Measurements from ENCODE around the gene PRRT2. TPM values are rescaled to one million over a fixed set of nuclear protein-coding genes. Genes with fewer than 3 reads are reported as not detected.

PRRT2 gene
- total RNA-seq, 4 donors from 2014 or later = 1.4 to 6.0 (median 1.9) TPM; not detected in 1

GRCh38 chr16:29809850-29810698 lies 1.9 kb upstream of the PRRT2 start:
- H3K9me3 ChIP-seq = no peaks in the 10 kb centered on the region
- peak overlapping the region; percentile 93 to 98 (median 96) for H3K27ac ChIP-seq
- H3K4me1 ChIP-seq = peaks cover 45 to 78% (median 63%) of the 10 kb centered on the region in 4 donors
- TF ChIP-seq EP300 (IDR thresholded peaks at IDR 0.05; ENCODE audit: low read depth) (no peak), CTCF (IDR thresholded peaks at IDR 0.05) (no peak), POLR2AphosphoS5 (IDR thresholded peaks at IDR 0.05) (no peak)
- no peak overlapping the region for H3K4me3 ChIP-seq
- DNase-seq = no peak
- in situ Hi-C loops (cut with MboI; ENCODE audit: low pct_ligation_motif_present in 1 of 4, low pct_unique_long_range_greater_than_20kb in 1 of 4, low sequenced_read_pairs in 3 of 4) (no loop called here), intact Hi-C loops (cut with DNase I; ENCODE audit: low total_unique reads) (no loop called here)
- 46 to 64% methylated on average over 8 to 23 of the region's 23 CpGs for WGBS, 2 donors (ENCODE audit: low coverage in 1 of 2)
- H3K36me3 ChIP-seq = no peaks in the 10 kb centered on the region
- H3K27me3 ChIP-seq = no peaks in the 10 kb centered on the region

- H3K27ac ChIP-seq = peak overlapping the region; percentile 93 to 98 (median 96)
- TF ChIP-seq CTCF (IDR thresholded peaks at IDR 0.05) (no peak), POLR2AphosphoS5 (IDR thresholded peaks at IDR 0.05) (no peak), EP300 (IDR thresholded peaks at IDR 0.05; ENCODE audit: low read depth) (no peak), POLR2A (IDR thresholded peaks at IDR 0.05) (no peak)
- H3K27me3 ChIP-seq = no peaks in the 10 kb centered on the region
- DNase-seq = no peak
- in situ Hi-C loops (cut with MboI; ENCODE audit: low pct_ligation_motif_present in 1 of 4, low pct_unique_long_range_greater_than_20kb in 1 of 4, low sequenced_read_pairs in 3 of 4) = no loop called here
- H3K36me3 ChIP-seq = no peaks in the 10 kb centered on the region
- 28 to 29% methylated on average over 5 to 9 of the region's 9 CpGs for WGBS, 2 donors (ENCODE audit: low coverage in 1 of 2)
- peak overlapping the region in 2 of 4 donors; percentile 46 to 58 for H3K4me3 ChIP-seq
- H3K9me3 ChIP-seq = no peaks in the 10 kb centered on the region
- peaks cover 47 to 82% (median 67%) of the 10 kb centered on the region in 4 donors for H3K4me1 ChIP-seq
- intact Hi-C loops (cut with DNase I; ENCODE audit: low total_unique reads) = no loop called here
These were observed 1.3 kb upstream of the PRRT2 start for GRCh38 chr16:29810699-29811169.

DNA sequence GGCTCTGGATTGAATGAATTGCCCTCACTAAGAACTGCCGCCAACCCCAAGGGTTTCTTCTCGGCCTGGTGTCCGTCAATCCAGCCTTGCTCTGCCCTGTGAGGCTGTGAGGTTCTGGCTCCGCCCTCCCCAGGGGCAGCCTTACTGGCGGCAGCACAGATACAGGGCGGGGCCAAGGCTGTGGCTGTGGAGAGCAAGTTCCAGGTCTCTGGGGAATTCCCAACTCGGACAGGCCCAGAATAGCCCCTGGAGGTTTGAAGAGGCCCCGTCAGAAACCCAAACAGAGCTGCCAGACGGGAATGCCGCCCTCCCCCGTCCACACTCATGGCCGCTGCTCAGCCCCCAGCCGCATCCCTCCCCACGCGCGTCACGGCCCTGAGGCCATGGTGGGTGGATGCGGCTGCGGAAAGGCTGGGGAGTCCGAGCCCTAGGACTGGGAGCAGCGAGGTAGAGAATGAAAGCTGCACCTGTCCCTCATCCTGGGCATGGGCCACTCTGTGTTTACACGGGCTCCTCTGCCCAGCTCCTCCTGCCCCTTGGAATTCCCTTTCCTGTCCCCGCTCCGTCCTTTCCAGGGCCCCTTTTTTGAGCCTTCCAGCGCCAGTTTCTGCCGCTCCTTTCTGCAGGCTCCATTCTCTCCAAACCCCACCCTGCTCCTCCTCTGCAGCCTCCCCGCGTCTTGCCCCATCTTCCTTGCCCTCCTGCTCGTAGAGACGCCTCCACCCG lies 660 bp upstream of the PRRT2 start:
- H3K9me3 ChIP-seq = no peaks in the 10 kb centered on the region
- no peaks in the 10 kb centered on the region for H3K36me3 ChIP-seq
- TF ChIP-seq CTCF (IDR thresholded peaks at IDR 0.05) (no peak), EP300 (IDR thresholded peaks at IDR 0.05; ENCODE audit: low read depth) (no peak), POLR2AphosphoS5 (IDR thresholded peaks at IDR 0.05) (peak; percentile 50 to 73 (median 60)), POLR2A (IDR thresholded peaks at IDR 0.05) (peak; percentile 63)
- intact Hi-C loops (cut with DNase I; ENCODE audit: low total_unique reads) = no loop called here
- H3K27me3 ChIP-seq = no peaks in the 10 kb centered on the region
- peaks cover 47 to 82% (median 67%) of the 10 kb centered on the region in 4 donors for H3K4me1 ChIP-seq
- DNase-seq = peak; percentile 96
- H3K4me3 ChIP-seq = peak overlapping the region; percentile 28 to 58 (median 42)
- 1 to 6% methylated on average over 6 to 30 of the region's 31 CpGs for WGBS, 2 donors (ENCODE audit: low coverage in 1 of 2)
- H3K27ac ChIP-seq = peak overlapping the region; percentile 93 to 98 (median 96)
- in situ Hi-C loops (cut with MboI; ENCODE audit: low pct_ligation_motif_present in 1 of 4, low pct_unique_long_range_greater_than_20kb in 1 of 4, low sequenced_read_pairs in 3 of 4) = no loop called here

Data from transverse colon (tissue), 4 donors.